GM18505 (cell line): ENCODE results near the gene PRXL2A.

Experiments used
- ATAC-seq: cut with Tn5 transposase; IDR thresholded peaks from one replicate; pipeline ENCODE4 v1.9.1; 2021; ENCODE audit not compliant: unreplicated experiment
- POLR2A ChIP-seq: IDR thresholded peaks from 4 replicates; pipeline ENCODE4 v1.6.1; 2011; ENCODE audit warnings: borderline replicate concordance; ENCODE audit not compliant: insufficient read depth, insufficient read length; ENCODE audit errors: extremely low read depth

Gene PRXL2A

DNA sequence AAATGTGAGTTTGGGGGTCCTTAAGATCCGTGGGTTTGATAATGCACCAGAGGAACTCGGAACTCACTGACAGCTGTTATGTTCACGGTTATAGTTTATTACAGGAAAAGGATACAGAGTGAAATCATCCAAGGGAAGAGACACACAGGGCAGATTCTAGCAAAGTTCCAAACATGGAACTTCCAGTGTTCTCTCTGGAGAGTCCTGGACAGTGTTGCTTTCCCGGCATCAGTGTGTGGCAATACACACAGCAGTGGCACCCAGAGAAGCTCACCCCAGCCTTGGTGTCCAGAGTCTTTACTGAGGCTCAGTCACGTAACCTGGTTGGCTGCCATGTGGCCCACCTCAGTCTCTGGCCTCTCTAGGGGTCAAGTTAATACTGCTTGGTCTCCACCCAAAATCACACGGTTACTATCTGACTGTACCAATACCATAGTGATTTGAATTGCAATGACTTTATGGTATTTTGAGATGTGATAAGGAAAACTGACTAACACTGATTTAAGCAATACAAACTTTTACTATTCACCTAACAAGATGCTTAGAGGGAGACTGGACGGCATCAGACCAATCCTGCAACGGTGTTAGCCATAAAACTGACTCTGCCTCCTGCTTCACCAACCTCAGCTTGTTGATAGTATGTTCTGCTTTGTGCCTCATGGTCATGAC, 8.1 kb upstream of the PRXL2A start:
- TF ChIP-seq POLR2A = no peak
- ATAC-seq = no peak

DNA sequence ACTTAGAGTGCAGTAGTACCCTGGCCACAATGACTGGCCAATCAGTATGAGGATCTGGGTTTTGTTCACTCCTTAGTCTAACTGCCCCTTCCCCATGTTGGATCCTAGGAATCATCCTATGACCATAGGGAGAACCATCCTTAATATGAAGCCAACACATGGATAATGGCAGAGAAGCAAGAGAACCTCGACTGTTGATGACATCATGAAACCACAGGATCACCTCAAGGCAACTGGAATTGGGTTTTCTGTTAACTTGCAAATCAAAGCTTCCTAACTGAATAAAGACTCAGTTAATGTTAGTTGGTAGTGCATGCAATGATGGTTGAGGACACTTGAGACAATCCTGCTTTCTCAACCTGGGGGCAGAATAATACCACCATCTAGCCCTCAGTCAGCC, 3.3 kb upstream of the PRXL2A start:
- no peak for TF ChIP-seq POLR2A

DNA sequence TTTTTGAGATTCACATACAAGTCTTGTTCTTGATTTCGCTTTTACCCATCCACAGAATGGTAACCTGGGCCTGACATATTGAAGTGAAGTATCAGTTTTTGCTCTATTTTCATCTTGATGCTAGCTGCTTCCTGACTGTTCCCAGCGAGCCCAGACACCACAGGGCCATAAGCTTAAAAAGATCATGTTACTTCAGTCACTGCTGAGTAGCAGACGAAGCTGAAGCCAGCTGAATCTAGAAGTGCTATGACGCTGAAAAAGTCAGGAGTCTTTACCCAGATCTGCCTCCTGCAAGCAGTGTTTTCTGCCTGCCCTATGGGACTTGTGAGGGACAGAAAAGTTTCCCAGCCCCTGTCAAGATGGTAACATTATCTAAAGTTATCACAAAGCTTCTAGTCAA, 2.7 kb upstream of the PRXL2A start:
- no peak for TF ChIP-seq POLR2A
- no peak for ATAC-seq

More for the DNA sequence above, 3.3 kb upstream of the PRXL2A start:
- no peak for ATAC-seq

DNA sequence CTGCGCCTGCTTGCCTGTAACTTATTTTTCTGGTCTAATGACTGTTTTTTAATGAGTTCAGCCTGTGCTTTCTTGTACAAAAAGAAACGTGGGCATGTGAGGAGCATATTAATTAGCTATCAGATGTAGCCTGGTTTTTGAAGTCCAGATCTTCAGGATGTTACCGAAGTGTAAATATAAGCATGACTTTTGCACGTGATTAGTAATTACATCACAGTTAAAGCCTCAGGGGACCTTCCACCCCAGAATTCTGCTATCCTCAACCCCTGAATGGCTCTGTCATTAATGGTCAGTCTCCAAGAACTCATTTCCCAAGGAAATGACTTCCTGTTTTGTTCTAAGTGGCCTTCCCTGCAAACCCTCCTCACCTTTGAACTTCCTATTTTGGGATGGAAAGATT, 2.1 kb upstream of the PRXL2A start:
- no peak for TF ChIP-seq POLR2A
- no peak for ATAC-seq

DNA sequence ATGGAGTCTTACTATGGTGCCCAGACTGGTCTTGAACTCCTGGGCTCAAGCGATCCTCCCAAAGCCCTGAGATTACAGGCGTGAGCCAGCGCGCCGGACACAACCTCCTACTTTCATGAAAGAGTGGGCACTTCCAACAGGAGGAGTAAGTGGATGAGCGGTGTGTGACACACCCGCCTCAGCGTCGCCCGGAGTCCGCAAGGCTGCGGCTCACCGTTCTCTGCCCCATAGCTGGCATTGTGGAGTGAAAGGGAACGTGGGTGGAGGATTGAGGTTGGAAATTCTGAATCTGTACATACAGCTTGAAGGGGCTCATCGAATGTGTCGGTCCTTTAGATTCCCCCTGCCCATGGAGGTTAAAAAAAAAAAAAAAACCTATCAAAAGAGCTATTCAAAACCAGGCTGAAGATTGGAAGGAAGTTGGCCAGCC, 524 bp upstream of the PRXL2A start:
- peak; percentile 18 for ATAC-seq
- no peak for TF ChIP-seq POLR2A

DNA sequence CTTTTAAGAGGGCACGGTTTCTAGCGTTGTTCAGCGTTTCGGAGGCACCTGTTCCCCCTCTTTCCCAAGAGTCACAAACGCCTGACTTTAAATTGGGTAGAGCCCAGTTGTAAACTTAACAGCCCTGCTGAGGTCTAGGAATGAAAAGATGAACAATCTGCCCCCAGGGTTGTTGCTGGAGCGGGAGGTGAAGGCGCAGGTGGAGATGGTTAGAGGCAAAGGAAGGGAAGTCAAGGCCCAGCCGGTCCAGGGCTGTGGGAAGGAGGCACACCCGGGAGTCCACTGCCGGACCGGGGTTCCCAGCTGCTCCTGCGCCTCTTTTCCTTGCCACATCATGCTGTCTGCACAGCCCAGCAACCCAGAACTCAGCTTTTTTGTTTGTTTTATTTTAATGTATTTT, 770 bp downstream of the PRXL2A start:
- no peak for ATAC-seq
- no peak for TF ChIP-seq POLR2A

DNA sequence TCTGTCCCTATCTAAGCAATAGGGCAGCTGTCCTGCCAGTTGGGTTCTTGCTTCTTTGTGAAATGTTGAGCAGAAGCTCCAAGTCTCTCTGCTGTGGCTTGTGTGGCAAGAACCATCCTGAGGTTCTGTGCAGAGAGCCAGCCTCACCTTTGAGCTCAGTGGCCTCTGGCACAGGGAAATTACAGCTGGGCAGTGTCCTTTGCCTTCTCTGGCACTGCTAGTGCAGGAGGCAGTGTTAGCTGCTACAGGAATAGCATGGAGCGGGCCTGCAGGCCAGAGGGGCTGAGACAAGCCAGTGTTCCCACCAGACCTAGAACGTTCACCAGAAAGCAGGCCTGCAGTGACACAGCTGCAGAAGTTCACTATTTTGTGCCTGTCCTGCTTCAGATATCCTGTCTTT, 1.8 kb downstream of the PRXL2A start:
- no peak for ATAC-seq
- TF ChIP-seq POLR2A = no peak

DNA sequence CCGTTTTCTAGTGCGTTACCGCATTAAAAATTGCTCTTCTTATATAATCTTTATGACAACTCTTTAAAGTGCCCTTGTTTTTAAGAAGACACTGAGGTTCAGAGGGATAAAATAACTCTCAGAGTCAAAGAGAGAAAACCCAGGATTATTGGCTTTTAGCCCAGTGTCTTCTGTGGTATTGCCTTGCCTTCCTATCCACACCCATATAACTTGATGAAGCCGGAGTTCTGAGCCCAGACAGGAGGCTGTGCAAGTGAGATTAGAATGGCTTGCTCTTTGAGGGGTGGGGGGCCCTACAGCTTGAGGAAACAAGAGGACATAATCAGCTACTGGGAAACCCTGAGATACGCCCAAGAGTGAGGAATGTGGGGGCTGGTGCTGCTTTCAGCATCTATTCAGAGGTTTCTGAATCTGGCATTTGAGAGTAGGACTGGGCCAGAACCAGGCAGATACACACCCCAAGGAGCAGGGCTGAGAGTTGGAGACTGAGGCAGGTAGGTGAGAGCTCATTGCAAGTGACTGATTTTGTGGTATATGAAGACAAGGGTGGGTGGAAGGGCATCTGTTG, 2.3 kb downstream of the PRXL2A start:
- no peak for TF ChIP-seq POLR2A
- no peak for ATAC-seq

DNA sequence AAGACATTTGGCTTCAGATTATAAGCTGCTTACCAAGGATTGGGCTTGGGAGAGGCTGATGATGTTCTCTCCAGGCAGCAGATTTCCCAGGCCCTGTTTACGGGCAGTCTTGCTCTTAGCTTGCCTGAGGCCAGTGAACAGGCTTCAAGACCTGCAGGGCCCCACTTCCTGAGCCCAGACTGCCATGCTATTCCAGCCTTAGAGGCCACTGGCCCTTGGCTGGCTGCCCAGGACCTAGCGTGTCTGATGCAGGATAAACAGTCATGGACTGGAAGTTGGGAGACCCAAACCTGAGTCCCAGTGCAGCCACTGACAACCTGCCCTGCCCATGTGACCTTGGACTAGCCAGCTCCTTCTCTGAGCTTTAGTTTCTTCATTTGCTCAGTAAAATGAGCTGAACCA, 2.9 kb downstream of the PRXL2A start:
- ATAC-seq = no peak

DNA sequence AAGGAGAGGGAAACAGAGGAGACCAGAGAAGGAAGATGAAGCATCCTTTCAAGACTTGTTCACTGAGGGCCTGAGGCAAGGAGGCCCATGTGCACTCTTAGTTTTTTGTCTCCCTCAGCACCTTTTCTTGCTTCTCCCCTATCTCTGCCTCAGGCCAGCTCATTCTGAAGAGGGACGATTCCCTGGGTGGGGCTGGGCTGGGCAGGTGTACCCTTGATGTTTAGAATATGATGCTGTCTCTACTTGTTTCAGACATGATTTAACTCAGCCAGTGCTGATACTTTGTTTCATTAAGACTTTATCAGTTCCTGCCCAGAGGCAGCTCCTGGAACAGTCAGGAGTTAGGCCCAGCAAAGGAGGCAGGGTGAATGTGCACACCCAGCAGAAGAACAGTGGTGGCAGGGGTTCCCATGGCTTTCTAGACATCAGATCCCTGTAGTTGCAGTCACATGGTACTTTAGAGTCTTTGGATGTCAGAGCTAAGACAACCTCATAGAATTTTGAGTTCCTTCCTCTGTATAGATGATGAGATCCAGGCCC, 3.4 kb downstream of the PRXL2A start:
- TF ChIP-seq POLR2A = no peak
- no peak for ATAC-seq

More for the DNA sequence above, 2.9 kb downstream of the PRXL2A start:
- no peak for TF ChIP-seq POLR2A

DNA sequence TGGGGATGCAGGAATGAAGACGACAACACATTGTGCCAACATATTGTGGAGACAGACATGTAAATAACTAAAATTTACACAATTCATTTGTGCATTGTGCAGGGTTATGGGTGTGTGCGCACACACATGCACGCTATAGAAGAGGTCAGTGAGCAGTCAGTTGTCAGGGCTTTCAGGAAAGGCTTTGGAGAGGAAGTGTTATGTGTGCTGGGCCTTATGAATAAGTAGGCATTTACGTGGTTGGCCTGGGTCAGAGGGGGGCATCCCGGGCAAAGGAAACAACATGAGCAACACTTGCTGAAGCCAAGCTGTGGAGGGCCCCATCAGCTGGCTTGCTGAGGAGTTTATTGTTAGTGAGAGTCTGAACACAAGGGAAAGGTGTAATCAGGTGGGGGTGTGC, 4.1 kb downstream of the PRXL2A start:
- no peak for ATAC-seq
- no peak for TF ChIP-seq POLR2A

DNA sequence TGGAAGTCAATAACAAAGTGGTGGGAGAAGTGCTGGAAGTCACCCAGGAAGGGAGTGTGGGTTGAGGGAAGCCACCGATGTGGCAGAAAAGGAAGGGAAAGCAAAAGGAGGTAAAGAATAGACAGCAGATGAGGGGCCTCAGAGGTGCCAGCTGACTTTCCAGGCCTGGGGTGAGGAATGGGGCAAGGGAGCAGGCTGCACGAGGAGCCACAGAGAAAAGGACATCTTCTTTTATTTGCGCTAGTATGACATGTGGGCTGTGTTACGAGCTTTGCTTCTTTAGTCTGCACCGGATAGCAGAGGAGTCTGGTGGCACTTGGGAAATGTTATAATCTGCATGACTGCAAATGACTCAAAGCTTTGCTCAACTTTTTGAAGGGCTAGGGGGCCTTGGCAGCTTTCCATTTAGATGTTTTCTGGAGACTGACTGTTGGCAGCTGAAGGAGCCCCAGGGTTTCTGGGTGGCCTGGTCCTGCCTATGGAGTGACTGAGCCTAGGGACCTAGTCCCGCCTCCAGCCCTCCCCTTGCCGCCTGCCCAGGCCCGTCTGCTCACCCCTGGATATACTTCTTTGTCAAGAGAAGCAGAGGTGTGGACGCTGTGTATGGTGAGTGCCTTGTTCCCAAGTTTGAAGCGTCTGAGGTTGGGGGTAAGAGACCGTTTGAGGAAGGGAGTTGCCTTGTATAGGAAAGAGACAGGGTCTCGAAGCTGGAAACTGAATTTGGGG, 5.1 kb downstream of the PRXL2A start:
- ATAC-seq = no peak

DNA sequence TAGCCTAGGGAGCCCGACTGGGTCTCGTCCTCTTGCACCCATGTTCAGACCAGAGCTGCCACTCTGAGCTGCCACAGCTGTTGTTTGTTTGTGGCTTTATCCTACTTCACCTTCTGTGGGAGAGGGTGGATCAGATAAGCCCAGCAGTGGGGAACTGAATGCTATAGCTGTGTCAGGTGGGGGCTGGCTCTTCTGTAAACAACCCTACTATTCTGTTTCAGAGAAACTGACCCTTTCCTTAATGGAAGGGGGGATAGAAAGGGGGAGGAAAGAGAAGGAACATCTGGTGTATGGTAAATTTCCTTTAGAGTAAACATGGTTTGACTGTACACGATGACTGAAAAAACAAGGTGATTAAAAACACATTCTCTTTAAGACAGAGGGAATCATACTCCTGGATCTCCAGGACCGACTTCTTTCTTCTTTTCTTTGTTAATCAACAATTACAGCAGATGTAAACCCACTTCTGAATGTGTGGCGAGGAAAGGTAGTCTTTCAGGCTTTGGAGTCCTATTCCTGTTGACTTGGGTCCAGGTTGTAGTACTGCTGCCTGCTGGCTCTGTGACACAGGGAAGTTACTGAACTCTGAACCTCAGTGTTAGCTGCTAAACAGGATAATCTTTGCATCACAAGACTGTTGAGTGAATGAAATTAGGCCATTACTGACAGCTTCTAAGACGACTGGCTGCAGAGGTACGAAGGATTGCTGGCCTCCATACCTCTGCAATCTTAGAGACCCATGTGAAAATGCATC, 6.0 kb downstream of the PRXL2A start:
- TF ChIP-seq POLR2A = no peak
- ATAC-seq = no peak

More for the DNA sequence above, 5.1 kb downstream of the PRXL2A start:
- no peak for TF ChIP-seq POLR2A

DNA sequence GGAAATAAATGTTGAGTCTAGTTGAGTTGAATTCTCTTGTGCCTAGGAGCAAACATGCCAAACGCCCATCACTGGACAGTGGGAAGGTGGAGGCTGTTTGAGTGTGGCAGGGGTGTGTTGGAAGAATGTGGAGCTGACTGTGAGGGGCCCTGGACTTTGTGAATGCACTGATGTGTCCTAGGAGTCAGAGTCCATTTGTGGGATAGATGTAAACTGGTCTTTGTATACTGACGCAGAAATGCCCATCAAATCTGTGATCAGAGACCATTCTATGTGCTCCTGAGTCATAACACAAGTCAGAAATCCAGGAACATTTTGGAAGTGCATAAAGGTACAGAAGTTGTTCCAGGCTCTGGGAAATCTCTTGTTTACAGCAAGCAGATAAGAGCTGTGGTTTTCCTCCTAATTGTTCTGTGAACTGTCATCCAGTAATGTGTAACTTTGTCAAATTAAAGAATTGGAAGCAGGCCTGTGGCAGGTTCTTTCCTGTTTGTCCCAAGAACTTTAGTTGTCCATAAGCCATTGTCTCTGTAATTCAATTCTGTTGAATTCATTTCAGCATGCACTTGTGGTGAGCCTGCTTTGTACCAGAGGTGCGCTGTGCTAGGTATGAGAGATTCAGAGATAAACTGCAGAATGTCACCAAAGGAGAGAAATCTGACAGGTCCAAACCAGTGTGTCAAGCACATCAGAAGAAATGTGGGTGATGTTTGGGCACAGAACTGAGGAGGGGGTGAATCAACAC, 7.6 kb downstream of the PRXL2A start:
- TF ChIP-seq POLR2A = no peak
- ATAC-seq = no peak
